ENCODE results near the gene PTK6. TPM values are rescaled to one million over a fixed set of nuclear protein-coding genes. Genes with fewer than 3 reads are reported as not detected.

The PTK6 gene
- total and polyA plus RNA-seq, 3 donors from 2014 or later = 0.26 to 0.37 TPM; not detected in 1

- no peak for DNase-seq
- Histone ChIP-seq H3K36me3 (ENCODE audit: low read depth, missing control alignments) (no peaks in the 10 kb centered on the region), H3K4me1 (no peaks in the 10 kb centered on the region), H3K27me3 (no peaks in the 10 kb centered on the region), H3K9me3 (no peaks in the 10 kb centered on the region), H3K27ac (no peak overlapping the region), H3K4me3 (no peak overlapping the region)
- TF ChIP-seq POLR2A (IDR thresholded peaks at IDR 0.05) = no peak
- TF ChIP-seq CTCF (IDR thresholded peaks at IDR 0.05) = no peak
- intact Hi-C loops (cut with DNase I; ENCODE audit: low total_unique reads) = no loop called here
- 92 to 95% methylated on average over 13 to 46 of the region's 46 CpGs for WGBS, 2 donors
These were observed 29.4 kb upstream of the PTK6 start for GRCh38 chr20:63566395-63567135.

GRCh38 chr20:63565699-63566335, 28.6 kb upstream of the PTK6 start:
- no peak overlapping the region for H3K4me3 ChIP-seq
- intact Hi-C loops (cut with DNase I; ENCODE audit: low total_unique reads) = no loop called here
- no peaks in the 10 kb centered on the region for H3K27me3 ChIP-seq
- WGBS, 2 donors = 91 to 95% methylated on average over 8 to 41 of the region's 43 CpGs
- no peaks in the 10 kb centered on the region for H3K4me1 ChIP-seq
- TF ChIP-seq POLR2A (IDR thresholded peaks at IDR 0.05) (no peak), CTCF (IDR thresholded peaks at IDR 0.05) (no peak)
- H3K27ac ChIP-seq = no peak overlapping the region
- H3K36me3 ChIP-seq (ENCODE audit: low read depth, missing control alignments) = no peaks in the 10 kb centered on the region
- DNase-seq = no peak
- no peaks in the 10 kb centered on the region for H3K9me3 ChIP-seq

- WGBS, 2 donors = 93 to 94% methylated on average over 34 to 59 of the region's 61 CpGs
- no peaks in the 10 kb centered on the region for H3K4me1 ChIP-seq
- H3K4me3 ChIP-seq = no peak overlapping the region
- intact Hi-C loops (cut with DNase I; ENCODE audit: low total_unique reads) = no loop called here
- H3K27ac ChIP-seq = no peak overlapping the region
- H3K9me3 ChIP-seq = no peaks in the 10 kb centered on the region
- no peaks in the 10 kb centered on the region for H3K36me3 ChIP-seq (ENCODE audit: low read depth, missing control alignments)
- no peaks in the 10 kb centered on the region for H3K27me3 ChIP-seq
- no peak for DNase-seq
- TF ChIP-seq CTCF (IDR thresholded peaks at IDR 0.05) (no peak), POLR2A (IDR thresholded peaks at IDR 0.05) (no peak)
These were observed 28.0 kb upstream of the PTK6 start for GRCh38 chr20:63565021-63565698.

DNA sequence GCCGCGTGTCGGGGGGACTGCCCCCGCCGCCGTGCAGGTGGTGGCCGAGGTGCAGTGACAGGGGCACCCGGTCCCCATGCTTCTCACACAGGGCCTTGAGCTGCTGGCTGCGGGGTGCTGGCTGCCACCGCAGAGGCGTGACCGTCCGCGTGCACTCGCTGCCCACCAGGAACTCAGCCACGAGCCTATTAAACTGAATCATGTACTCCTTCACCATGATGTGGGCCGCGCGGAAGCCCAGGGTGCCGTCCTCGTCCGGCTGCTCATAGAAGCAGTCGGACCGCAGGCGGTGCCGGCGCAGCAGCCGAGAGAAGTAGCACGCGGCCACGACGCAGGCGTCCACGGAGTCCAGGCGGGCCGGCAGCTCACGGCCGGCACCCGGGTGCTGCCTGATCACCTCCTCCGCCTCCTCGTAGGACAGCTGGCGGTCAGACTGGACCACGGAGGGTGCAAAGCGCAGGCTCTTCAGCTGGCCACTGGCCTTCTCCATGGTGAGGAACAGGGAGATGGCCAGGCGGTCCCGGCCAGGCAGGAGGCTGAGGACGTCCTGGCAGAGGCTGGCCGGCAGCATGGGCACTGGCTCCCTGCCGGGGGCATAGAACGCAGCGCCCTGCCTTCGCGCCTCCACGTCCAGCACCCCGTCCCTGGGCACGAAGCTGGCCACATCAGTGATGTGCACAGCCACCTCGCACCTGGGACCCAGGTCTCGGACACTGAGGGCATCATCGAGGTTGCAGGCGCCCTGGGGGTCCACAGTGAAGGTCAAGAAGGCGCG, 27.0 kb upstream of the PTK6 start:
- no peaks in the 10 kb centered on the region for H3K4me1 ChIP-seq
- H3K27ac ChIP-seq = no peak overlapping the region
- TF ChIP-seq CTCF (IDR thresholded peaks at IDR 0.05) = no peak
- H3K9me3 ChIP-seq = no peaks in the 10 kb centered on the region
- 90 to 94% methylated on average over 6 to 62 of the region's 62 CpGs for WGBS, 2 donors
- intact Hi-C loops (cut with DNase I; ENCODE audit: low total_unique reads) = no loop called here
- no peak overlapping the region for H3K4me3 ChIP-seq
- H3K27me3 ChIP-seq = no peaks in the 10 kb centered on the region
- DNase-seq = no peak
- no peaks in the 10 kb centered on the region for H3K36me3 ChIP-seq (ENCODE audit: low read depth, missing control alignments)

Measured in testis (tissue), 3 donors.